ENCODE measurements around the gene SLC43A2.
"Not testable (repeated sequence)": the region's sequence is repeated elsewhere in the genome, so short reads cannot be mapped to it uniquely, and the experiment has no call there.

Gene SLC43A2

DNA sequence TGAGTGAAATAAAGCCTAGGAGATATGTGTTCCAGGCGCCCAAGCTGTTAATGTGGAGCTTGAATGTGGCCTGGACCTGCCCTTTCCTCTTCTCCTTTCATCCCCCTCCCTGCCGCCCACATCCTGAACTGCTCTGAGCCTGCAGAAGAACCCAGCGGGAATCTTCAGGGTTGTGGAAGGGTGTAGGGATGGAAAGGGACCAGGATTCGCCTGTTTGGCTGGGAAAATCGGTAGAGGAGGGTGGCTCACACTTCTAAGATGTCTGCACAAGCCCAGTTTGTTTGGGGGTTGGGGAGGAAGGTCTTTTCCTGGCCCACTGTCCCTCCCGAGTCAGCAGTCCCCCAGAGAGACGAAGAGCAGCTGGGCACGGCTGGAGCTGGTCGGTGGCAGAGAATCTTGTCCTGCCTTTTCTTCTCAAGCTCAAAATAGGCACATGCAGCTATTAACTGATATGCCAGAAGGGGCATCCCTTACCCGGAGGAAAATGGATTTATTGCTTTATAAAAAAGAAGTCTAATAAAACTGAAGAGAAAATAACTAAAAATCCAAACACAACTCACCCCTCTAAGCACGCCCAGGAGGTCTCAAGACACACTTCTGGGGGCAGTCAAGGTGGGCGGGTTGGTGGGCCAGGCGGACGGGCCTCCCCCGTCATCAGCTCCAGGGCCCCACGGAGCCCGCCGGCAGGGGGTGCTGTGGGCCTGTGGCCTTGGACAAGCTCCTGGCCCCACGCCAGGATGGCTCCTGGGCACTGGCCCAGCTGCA, 54.5 kb downstream of the SLC43A2 start:
- H3K36me3 ChIP-seq (ENCODE audit: insufficient read depth, low read length): peaks cover 14% of the 10 kb centered on the region
- H3K27me3 ChIP-seq (ENCODE audit: insufficient read depth, low read length, poor library complexity): no peaks in the 10 kb centered on the region
- no peaks in the 10 kb centered on the region for H3K9me3 ChIP-seq (ENCODE audit: insufficient read depth, low read length, severe bottlenecking)
- H4K20me1 ChIP-seq (ENCODE audit: insufficient read depth, low read length): no peaks in the 10 kb centered on the region
- no peak overlapping the region for H3K4me2 ChIP-seq (ENCODE audit: insufficient read depth, low read length)
- H3K79me2 ChIP-seq (ENCODE audit: insufficient read depth, low read length): no peaks in the 10 kb centered on the region
- peaks cover 6% of the 10 kb centered on the region for H3K4me1 ChIP-seq (ENCODE audit: insufficient read depth, low read length)
- H3K4me3 ChIP-seq (ENCODE audit: low read depth in 1 of 2, low read length in 2 of 2): no peak overlapping the region
- no peak overlapping the region for H3K9ac ChIP-seq (ENCODE audit: low read depth, low read length)
- peak overlapping the region; percentile 25 for H3K27ac ChIP-seq (ENCODE audit: low read length)
- no peak for TF ChIP-seq EZH2 (IDR thresholded peaks at IDR 0.05; ENCODE audit: borderline replicate concordance, low read depth, low read length, severe bottlenecking)
- TF ChIP-seq, protein P1, sequence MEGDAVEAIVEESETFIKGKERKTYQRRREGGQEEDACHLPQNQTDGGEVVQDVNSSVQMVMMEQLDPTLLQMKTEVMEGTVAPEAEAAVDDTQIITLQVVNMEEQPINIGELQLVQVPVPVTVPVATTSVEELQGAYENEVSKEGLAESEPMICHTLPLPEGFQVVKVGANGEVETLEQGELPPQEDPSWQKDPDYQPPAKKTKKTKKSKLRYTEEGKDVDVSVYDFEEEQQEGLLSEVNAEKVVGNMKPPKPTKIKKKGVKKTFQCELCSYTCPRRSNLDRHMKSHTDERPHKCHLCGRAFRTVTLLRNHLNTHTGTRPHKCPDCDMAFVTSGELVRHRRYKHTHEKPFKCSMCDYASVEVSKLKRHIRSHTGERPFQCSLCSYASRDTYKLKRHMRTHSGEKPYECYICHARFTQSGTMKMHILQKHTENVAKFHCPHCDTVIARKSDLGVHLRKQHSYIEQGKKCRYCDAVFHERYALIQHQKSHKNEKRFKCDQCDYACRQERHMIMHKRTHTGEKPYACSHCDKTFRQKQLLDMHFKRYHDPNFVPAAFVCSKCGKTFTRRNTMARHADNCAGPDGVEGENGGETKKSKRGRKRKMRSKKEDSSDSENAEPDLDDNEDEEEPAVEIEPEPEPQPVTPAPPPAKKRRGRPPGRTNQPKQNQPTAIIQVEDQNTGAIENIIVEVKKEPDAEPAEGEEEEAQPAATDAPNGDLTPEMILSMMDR (IDR thresholded peaks at IDR 0.05; ENCODE audit: borderline replicate concordance, extremely low read depth, low read length, poor library complexity, severe bottlenecking): peak; percentile 40
- ATAC-seq (ENCODE audit: insufficient read depth, low read depth) (0 out of 3 replicates have a peak, but pooled peaks have one; percentile 29), DNase-seq (peak; percentile 29)
- H2AFZ ChIP-seq (ENCODE audit: low read depth, low read length): no peak overlapping the region

DNA sequence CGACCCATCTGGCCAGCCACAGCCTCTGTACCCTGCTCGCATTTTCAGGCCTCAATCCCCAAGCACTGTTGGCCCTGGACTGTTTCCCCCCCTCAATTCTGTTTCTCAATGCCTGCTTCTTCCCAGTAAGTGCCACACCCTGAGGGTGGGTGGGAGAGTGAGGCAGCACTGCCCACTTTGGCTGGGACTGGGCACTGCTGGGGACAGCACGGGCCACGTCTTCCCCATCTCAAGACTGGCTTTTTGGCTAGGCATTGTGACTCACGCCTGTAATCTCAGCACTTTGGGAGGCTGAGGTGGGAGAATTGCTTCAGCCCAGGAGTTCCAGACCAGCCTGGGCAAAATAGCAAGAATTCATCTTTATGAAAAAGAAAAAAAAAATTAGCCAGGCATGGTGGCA, 56.0 kb downstream of the SLC43A2 start:
- peaks cover 15% of the 10 kb centered on the region for H3K4me1 ChIP-seq (ENCODE audit: insufficient read depth, low read length)
- not testable (repeated sequence) for H3K79me2 ChIP-seq (ENCODE audit: insufficient read depth, low read length); DNase-seq; ATAC-seq (ENCODE audit: insufficient read depth, low read depth); H3K4me3 ChIP-seq (ENCODE audit: low read depth in 1 of 2, low read length in 2 of 2); H3K27me3 ChIP-seq (ENCODE audit: insufficient read depth, low read length, poor library complexity); H2AFZ ChIP-seq (ENCODE audit: low read depth, low read length); H4K20me1 ChIP-seq (ENCODE audit: insufficient read depth, low read length); H3K4me2 ChIP-seq (ENCODE audit: insufficient read depth, low read length); H3K9me3 ChIP-seq (ENCODE audit: insufficient read depth, low read length, severe bottlenecking); H3K9ac ChIP-seq (ENCODE audit: low read depth, low read length)
- H3K27ac ChIP-seq (ENCODE audit: low read length): peak overlapping the region; percentile 46
- peaks cover 14% of the 10 kb centered on the region for H3K36me3 ChIP-seq (ENCODE audit: insufficient read depth, low read length)

DNA sequence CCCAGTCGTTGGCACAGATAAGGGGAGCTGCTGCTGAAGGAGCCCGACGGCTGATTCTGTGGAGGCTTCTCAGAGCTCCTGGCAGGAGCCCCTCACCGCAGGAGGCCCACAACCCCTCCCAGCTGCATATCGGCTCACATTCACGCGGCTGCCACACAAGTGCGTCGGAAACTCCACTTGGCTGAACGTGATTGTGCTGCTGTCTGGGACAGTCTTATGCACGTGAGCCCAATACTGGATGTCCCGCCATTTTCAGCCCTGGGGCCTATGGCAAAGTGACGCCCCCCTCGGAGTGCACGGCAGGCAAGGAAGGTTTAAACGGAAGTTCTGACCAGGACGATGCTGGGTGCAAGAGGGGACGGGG, 57.3 kb downstream of the SLC43A2 start:
- no peaks in the 10 kb centered on the region for H3K79me2 ChIP-seq (ENCODE audit: insufficient read depth, low read length)
- no peak overlapping the region for H3K4me2 ChIP-seq (ENCODE audit: insufficient read depth, low read length)
- H3K4me3 ChIP-seq (ENCODE audit: low read depth in 1 of 2, low read length in 2 of 2): no peak overlapping the region
- no peak for TF ChIP-seq EZH2 (IDR thresholded peaks at IDR 0.05; ENCODE audit: borderline replicate concordance, low read depth, low read length, severe bottlenecking)
- TF ChIP-seq, protein P1 (IDR thresholded peaks at IDR 0.05; ENCODE audit: borderline replicate concordance, extremely low read depth, low read length, poor library complexity, severe bottlenecking): no peak
- H3K9me3 ChIP-seq (ENCODE audit: insufficient read depth, low read length, severe bottlenecking): no peaks in the 10 kb centered on the region
- no peak overlapping the region for H3K9ac ChIP-seq (ENCODE audit: low read depth, low read length)
- no peak for ATAC-seq (ENCODE audit: insufficient read depth, low read depth)
- H2AFZ ChIP-seq (ENCODE audit: low read depth, low read length): no peak overlapping the region
- H4K20me1 ChIP-seq (ENCODE audit: insufficient read depth, low read length): no peaks in the 10 kb centered on the region
- H3K4me1 ChIP-seq (ENCODE audit: insufficient read depth, low read length): peaks cover 28% of the 10 kb centered on the region
- no peaks in the 10 kb centered on the region for H3K27me3 ChIP-seq (ENCODE audit: insufficient read depth, low read length, poor library complexity)
- peak overlapping the region; percentile 13 for H3K27ac ChIP-seq (ENCODE audit: low read length)
- peaks cover 11% of the 10 kb centered on the region for H3K36me3 ChIP-seq (ENCODE audit: insufficient read depth, low read length)
- DNase-seq: no peak

DNA sequence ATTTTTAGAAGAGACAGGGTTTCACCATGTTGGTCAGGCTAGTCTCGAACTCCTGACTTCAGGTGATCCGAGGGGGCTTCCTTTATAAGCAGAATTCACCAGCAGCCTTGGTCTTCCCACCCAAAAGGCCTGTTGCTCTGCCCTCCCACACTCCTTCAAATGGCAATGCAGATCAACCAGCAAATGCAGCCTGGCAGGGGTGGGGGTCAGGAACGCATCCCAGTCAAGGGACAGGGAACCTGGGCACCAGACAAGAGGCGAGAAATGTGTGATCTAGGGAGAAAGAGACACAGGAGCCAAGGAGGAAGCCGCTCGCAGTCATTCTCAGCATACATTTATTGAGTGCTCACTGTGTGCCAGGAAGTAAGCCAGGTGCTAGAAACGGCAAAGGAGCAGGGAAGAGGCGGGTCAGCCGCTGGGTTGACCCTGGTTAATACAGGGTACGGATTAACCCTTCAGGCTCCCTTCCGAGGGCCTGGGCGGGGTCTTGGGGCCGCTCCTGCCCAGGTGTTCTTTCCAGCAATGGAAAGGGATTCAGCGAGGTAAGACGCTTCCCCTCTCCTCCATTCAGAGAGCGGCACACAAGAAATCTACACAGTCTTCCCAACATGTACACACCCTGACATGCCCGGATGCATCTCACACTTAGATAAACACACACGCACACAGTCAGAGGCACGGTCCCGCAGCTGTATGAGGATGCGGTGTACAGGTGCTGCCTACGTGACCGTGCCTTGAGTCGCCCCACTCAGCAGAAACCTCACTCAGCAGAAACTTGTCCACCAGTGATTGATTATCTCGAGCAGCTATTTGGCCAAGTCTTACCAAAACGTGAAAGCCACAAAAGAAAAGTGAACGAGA, 59.5 kb downstream of the SLC43A2 start:
- peaks cover 34% of the 10 kb centered on the region for H3K4me1 ChIP-seq (ENCODE audit: insufficient read depth, low read length)
- ATAC-seq (ENCODE audit: insufficient read depth, low read depth) (no peak), DNase-seq (no peak)
- H3K79me2 ChIP-seq (ENCODE audit: insufficient read depth, low read length): no peaks in the 10 kb centered on the region
- H3K4me3 ChIP-seq (ENCODE audit: low read depth in 1 of 2, low read length in 2 of 2): no peak overlapping the region
- no peak overlapping the region for H3K9ac ChIP-seq (ENCODE audit: low read depth, low read length)
- no peak overlapping the region for H2AFZ ChIP-seq (ENCODE audit: low read depth, low read length)
- H3K4me2 ChIP-seq (ENCODE audit: insufficient read depth, low read length): no peak overlapping the region
- no peaks in the 10 kb centered on the region for H3K36me3 ChIP-seq (ENCODE audit: insufficient read depth, low read length)
- H3K27me3 ChIP-seq (ENCODE audit: insufficient read depth, low read length, poor library complexity): no peaks in the 10 kb centered on the region
- peak overlapping the region; percentile 56 for H3K27ac ChIP-seq (ENCODE audit: low read length)
- no peaks in the 10 kb centered on the region for H3K9me3 ChIP-seq (ENCODE audit: insufficient read depth, low read length, severe bottlenecking)
- H4K20me1 ChIP-seq (ENCODE audit: insufficient read depth, low read length): no peaks in the 10 kb centered on the region
- TF ChIP-seq, protein P1 (IDR thresholded peaks at IDR 0.05; ENCODE audit: borderline replicate concordance, extremely low read depth, low read length, poor library complexity, severe bottlenecking): no peak
- no peak for TF ChIP-seq EZH2 (IDR thresholded peaks at IDR 0.05; ENCODE audit: borderline replicate concordance, low read depth, low read length, severe bottlenecking)

Data from DND-41 (cell line).